Endothelial cell of umbilical vein (primary cell): Measurements from ENCODE around the gene RARRES1.

Experiments
- EZH2 ChIP-seq: IDR thresholded peaks from 2 replicates; pipeline ENCODE4 v1.6.1; 2012; ENCODE audit warnings: borderline replicate concordance, low read depth, mild to moderate bottlenecking, moderate library complexity, low read length, inconsistent platforms; ENCODE audit not compliant: severe bottlenecking
- POLR2A ChIP-seq: IDR thresholded peaks from 2 replicates; pipeline ENCODE4 v1.6.1; 2012; ENCODE audit warnings: low read depth, mild to moderate bottlenecking, control low read depth, low read length
- POLR2AphosphoS5 ChIP-seq: IDR thresholded peaks from 2 replicates; pipeline ENCODE4 v1.6.1; 2012; ENCODE audit warnings: low read depth, mild to moderate bottlenecking, control low read depth, low read length, moderate library complexity; ENCODE audit not compliant: insufficient read depth
- TF ChIP-seq, protein P1 (sequence below), 2 donors: IDR thresholded peaks; 1 replicate in 1 of 2; 2 replicates in 1 of 2; pipeline ENCODE4 v1.5.1; 2011; ENCODE audit warnings: low read length in 2 of 2, mild to moderate bottlenecking in 2 of 2, moderate library complexity in 2 of 2, control low read depth in 1 of 2, inconsistent platforms in 1 of 2, low read depth in 1 of 2; ENCODE audit not compliant: insufficient read depth in 1 of 2; ENCODE audit errors: extremely low read depth in 1 of 2
- TF ChIP-seq, protein P2 (sequence below): IDR thresholded peaks from 2 replicates; pipeline ENCODE4 v1.6.1; 2011; ENCODE audit not compliant: insufficient read depth, insufficient read length

DNA sequence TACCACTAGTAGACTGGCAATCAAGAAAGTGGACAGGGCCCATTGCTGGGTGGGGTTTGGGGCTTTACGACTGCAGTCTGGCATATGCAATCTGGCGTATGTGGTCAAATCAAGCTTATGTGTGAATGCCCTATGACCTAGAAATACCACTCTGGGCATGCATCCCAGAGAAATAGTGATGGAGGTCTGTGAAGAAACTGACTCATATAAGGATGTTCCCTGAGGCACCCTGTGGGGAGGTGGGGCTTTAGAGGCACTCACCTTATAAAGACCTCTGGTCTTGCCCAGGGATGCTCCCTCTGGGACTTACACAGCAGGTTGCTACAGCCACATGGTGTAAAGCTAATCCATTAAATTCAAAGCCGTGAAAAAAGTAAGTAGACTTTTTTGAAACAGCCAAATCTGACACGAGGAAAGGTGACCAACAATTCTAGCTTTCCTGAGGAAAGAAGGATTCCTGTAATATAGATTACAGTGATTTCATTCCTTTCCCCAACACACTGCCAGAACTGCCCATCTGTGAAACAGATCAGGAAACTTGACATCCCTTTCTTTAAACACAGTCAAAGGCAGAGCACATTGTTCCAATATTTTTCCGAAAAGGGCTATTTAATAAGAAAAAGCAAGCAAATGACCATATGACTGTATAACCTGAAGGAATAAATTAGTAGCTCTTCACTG is 13.6 kb downstream of the RARRES1 start:
- TF ChIP-seq, protein P1, sequence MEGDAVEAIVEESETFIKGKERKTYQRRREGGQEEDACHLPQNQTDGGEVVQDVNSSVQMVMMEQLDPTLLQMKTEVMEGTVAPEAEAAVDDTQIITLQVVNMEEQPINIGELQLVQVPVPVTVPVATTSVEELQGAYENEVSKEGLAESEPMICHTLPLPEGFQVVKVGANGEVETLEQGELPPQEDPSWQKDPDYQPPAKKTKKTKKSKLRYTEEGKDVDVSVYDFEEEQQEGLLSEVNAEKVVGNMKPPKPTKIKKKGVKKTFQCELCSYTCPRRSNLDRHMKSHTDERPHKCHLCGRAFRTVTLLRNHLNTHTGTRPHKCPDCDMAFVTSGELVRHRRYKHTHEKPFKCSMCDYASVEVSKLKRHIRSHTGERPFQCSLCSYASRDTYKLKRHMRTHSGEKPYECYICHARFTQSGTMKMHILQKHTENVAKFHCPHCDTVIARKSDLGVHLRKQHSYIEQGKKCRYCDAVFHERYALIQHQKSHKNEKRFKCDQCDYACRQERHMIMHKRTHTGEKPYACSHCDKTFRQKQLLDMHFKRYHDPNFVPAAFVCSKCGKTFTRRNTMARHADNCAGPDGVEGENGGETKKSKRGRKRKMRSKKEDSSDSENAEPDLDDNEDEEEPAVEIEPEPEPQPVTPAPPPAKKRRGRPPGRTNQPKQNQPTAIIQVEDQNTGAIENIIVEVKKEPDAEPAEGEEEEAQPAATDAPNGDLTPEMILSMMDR (IDR thresholded peaks at IDR 0.05; ENCODE audit: extremely low read depth in 1 of 2, insufficient read depth in 1 of 2, low read depth in 1 of 2, low read length in 2 of 2) = no peak
- TF ChIP-seq POLR2A (no peak), POLR2AphosphoS5 (peak; percentile 43), EZH2 (no peak)
- TF ChIP-seq, protein P2, sequence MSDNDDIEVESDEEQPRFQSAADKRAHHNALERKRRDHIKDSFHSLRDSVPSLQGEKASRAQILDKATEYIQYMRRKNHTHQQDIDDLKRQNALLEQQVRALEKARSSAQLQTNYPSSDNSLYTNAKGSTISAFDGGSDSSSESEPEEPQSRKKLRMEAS = no peak
